Stimulated activated CD4-positive, alpha-beta T cell treated with anti-CD3 and anti-CD28 coated beads, Interleukin-1b, Interleukin-23, amount 100 ng/mL, for 4 hours (primary cell): Measurements from ENCODE around the gene PCBD1.

ENCODE experiments used
- DNase-seq, 2 donors: peaks; one replicate each; pipeline ENCODE4 v3.0.0-alpha.2; 2020; ENCODE audit warnings: low read depth in 2 of 2

Gene PCBD1

GRCh38 chr10:70917635-70918034, 29.3 kb upstream of the PCBD1 start:
- no peak for DNase-seq

GRCh38 chr10:70917226-70917625, 28.9 kb upstream of the PCBD1 start:
- no peak for DNase-seq

- no peak for DNase-seq
Measured at GRCh38 chr10:70916241-70916640, 27.9 kb upstream of the PCBD1 start.

- no peak for DNase-seq
Measured at GRCh38 chr10:70915806-70916205, 27.4 kb upstream of the PCBD1 start.

- DNase-seq: no peak
Measured at GRCh38 chr10:70915206-70915605, 26.8 kb upstream of the PCBD1 start.

GRCh38 chr10:70914316-70914864, 26.0 kb upstream of the PCBD1 start:
- DNase-seq: no peak

- DNase-seq: no peak
Measured at GRCh38 chr10:70913893-70914240, 25.5 kb upstream of the PCBD1 start.

GRCh38 chr10:70913191-70913892, 25.0 kb upstream of the PCBD1 start:
- DNase-seq: no peak

- DNase-seq: no peak
Measured at GRCh38 chr10:70912556-70912955, 24.2 kb upstream of the PCBD1 start.

- no peak for DNase-seq
Measured at GRCh38 chr10:70911386-70911785, 23.0 kb upstream of the PCBD1 start.

- no peak for DNase-seq
Measured at GRCh38 chr10:70910486-70911341, 22.3 kb upstream of the PCBD1 start.

- no peak for DNase-seq
Measured at GRCh38 chr10:70909326-70909935, 21.1 kb upstream of the PCBD1 start.

GRCh38 chr10:70908406-70909296, 20.3 kb upstream of the PCBD1 start:
- no peak for DNase-seq

GRCh38 chr10:70907637-70908405, 19.5 kb upstream of the PCBD1 start:
- no peak for DNase-seq

GRCh38 chr10:70906953-70907636, 18.7 kb upstream of the PCBD1 start:
- no peak for DNase-seq

GRCh38 chr10:70906031-70906783, 17.8 kb upstream of the PCBD1 start:
- DNase-seq: no peak

GRCh38 chr10:70905071-70906021, 17.0 kb upstream of the PCBD1 start:
- no peak for DNase-seq

GRCh38 chr10:70903262-70903921, 15.0 kb upstream of the PCBD1 start:
- no peak for DNase-seq
